Epidermal melanocyte (primary cell): ENCODE measurements around the gene C19orf73.

Experiments used
- DNase-seq: peaks from one replicate; pipeline ENCODE4 v3.0.0; 2011; ENCODE audit warnings: low spot score; ENCODE audit not compliant: insufficient read length

C19orf73 gene, protein sequence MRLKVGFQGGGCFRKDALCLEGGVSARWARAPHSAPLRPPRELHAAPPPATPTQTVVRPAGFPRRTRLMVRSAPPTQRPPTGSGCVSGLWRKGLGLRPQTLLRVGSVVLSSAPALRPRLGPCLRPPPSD

DNA sequence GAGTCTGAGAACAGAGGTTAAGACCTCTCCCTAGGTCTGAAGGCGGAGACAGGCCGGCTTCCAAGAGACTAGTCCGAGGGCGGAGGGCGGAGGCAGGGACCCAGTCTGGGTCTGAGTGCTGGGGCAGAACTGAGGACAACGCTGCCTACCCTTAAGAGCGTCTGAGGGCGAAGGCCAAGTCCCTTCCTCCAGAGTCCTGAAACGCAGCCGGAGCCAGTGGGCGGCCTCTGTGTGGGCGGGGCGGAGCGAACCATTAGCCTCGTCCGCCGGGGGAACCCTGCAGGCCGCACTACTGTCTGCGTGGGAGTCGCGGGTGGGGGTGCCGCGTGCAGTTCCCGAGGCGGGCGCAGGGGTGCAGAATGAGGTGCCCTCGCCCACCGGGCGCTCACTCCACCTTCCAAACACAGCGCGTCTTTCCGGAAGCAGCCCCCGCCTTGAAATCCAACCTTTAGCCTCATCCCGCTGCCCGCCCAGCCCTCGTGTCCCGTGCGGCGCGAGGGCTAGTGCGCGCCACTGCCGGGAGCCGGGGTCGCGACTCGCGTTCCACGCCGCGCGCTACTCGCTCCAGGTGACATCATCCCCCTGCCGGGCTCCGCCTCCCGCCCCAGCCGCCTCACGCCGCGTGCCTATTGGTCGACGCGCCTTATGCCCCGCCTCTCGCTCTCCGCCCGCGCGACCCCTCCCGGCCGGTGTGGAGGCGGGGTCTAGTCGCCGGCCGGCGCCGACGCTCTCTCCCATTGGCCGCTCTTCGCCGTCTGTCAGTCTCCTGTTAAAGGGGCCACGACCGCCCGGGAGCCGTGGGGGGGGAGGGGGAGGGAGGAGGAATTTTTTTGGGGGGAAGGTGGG, at the start of gene C19orf73:
TSS of gene C19orf73 (minus strand) at position 579 of the 846 bp plus-strand sequence. CDS start at position 458, 121 bp downstream.
- DNase-seq, result peak; percentile 93

DNA sequence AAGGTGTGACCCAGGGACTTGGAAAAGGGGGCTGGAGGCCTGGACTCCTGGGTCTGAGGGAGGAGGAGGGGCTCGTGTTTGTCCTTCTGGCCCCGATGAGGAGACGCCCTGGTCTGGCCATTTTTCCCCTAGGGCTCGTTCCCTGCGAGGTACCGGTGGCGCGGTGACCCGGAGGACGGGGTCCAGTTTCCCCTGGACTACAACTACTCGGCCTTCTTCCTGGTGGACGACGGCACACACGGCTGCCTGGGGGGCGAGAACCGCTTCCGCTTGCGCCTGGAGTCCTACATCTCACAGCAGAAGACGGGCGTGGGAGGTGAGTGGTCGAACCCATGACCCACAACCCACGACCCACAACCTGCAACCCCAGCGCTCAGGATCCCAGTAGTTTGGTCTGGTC, 49.5 kb upstream of the C19orf73 start:
- DNase-seq, result no peak

DNA sequence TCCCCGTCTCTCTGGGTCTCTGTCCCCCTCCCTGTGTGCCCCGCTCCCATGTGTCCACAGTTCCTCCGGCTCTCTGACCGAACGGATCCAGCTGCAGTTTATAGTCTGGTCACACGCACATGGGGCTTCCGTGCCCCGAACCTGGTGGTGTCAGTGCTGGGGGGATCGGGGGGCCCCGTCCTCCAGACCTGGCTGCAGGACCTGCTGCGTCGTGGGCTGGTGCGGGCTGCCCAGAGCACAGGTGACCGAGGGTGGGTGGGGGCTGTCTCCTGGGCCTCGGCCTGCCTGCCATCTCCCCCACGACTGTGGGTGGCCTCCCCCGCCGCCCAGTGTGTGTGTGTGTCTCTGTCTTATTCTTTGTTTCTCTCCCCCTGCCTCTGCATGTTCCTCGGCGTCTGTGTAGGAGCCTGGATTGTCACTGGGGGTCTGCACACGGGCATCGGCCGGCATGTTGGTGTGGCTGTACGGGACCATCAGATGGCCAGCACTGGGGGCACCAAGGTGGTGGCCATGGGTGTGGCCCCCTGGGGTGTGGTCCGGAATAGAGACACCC, 49.0 kb upstream of the C19orf73 start:
- DNase-seq, result no peak

DNA sequence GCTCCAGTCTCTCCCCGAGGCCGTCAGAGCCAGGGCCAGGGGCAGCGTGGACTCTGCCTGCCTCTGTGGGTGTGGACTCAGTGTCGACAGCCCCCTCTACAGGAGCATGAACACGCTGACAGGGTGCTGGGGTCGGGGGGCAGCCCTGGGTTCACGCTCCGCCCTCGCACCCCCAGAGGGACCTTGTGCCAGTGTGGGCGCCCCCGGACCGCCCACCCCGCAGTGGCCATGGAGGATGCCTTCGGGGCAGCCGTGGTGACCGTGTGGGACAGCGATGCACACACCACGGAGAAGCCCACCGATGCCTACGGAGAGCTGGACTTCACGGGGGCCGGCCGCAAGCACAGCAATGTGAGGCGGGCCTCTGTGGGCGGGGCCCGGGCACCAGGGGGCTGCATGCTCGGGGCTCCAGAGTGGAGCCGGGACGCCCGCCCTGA, 46.9 kb upstream of the C19orf73 start:
- DNase-seq, result no peak

DNA sequence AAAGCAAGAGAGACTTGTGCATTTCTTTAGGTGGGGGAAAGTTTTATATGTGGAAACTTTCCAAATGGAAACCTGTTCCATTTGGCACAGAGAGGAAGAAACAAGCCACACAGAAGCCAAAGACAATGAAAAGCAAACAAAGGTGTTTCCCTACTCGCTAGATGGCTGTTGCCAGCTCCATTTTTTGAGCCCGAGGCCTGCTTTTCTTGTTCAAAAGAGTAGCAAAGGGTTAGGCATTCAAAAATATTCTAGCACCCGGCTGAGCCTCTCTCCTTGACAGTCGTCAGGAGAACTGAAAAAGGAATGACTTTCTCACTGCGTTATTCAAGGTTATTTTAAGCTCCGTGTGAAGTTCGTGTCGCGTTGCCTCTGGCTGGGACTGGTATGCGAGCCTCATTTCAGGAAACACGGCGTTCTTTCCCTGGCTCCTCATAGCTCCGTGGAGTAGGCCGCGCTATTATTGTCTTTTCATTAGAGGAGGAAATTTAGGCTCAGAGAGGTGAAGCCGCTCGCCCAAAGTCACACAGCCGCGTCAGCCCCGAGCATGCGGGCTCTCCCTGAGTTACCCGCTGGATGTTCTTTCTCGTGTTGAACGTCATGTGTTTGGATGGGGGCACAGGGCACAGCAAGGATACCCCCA, 46.3 kb upstream of the C19orf73 start:
- no peak for DNase-seq

DNA sequence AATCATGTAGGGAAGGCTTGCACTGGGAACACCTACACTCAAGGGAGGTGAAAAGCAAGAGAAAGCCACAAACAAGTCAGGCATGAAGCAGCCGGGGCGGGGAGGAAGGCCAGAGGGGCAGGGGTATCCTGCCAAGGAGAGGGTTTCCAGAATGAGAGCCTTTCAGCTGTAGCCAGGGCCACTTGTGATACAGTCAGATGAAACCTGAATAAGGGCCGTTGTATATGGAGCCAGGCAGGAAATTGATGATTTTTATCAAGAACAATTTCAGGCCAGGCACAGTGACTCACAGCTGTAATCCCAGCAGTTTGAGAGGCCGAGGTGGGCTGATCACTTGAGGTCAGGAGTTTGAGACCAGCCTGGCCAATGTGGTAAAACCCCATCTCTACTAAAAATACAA, 43.0 kb upstream of the C19orf73 start:
- no peak for DNase-seq

DNA sequence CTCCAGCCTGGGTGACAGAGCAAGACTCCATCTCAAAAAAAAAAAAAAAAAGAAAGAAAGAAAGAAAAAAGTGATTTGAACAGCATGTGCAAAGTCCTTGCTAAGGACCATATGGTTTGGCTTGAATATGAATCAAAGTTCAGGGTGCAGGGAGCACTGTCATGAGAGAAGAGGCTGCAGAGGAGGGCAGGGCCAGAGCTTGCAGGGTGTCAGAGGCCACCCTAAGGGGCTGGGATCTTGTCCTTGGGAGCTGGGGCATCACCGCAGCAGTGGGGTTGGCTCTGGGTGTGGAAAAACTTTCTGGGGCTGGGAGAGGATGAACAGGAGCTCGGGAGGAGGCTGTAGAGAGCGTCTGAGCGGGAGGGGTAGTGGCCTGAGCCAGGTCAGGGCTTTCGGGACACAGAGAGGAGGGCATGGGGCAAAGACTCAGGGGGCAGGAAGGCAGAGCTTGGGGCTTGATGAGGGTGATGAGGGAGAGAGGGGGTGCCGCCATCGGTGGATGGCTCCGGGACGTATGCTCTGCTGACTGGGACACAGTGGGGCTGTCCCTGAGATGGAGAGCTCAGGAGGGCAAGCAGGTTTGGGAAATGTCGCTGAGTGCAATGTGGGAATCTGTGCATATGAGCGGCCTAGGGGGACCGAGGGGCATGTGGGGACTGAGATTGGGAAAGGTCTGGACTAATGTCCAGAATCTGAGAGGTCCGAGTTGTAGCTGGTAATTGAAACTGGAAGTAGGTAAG, 41.7 kb upstream of the C19orf73 start:
- DNase-seq, result no peak

DNA sequence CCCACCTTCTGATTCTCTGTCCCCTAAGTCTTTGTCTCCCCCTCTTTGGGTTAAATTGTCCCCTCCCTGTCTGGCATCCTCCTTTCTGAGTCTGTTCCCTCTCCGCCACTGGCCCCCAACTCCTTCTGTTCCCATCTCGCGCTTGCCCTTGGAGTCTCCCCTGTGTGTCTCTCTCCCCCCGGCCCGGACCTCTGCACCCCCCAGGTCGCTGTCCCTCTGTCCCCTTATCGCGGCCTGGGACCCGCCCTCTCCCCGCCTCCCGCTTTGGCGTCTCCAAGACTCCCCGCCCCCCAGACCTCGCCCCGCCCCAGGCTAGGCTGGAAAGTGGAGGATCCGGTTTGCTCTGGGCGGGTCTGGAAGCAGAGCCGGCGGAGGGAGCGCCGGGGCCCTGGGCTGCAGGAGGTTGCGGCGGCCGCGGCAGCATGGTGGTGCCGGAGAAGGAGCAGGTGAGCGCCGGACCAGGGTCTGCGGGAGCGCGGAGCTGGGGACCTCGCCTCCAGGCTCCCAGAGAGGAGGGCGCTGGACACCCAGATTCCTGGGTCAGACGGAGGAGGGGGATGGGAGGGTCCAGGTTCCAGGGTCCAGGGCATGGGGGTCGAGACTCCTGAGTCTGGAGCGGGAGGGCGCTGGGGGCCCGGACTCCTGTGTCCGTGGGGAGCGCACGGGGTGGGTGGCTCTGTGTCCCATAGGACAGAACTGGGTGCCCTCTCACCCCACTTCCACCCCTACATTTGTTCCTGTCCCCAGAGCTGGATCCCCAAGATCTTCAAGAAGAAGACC, 38.7 kb upstream of the C19orf73 start, which contains the start of gene TRPM4:
TSS of gene TRPM4 (plus strand) at position 348 of the 780 bp plus-strand sequence. CDS start at position 423, 75 bp downstream.
- peak; percentile 82 for DNase-seq

DNA sequence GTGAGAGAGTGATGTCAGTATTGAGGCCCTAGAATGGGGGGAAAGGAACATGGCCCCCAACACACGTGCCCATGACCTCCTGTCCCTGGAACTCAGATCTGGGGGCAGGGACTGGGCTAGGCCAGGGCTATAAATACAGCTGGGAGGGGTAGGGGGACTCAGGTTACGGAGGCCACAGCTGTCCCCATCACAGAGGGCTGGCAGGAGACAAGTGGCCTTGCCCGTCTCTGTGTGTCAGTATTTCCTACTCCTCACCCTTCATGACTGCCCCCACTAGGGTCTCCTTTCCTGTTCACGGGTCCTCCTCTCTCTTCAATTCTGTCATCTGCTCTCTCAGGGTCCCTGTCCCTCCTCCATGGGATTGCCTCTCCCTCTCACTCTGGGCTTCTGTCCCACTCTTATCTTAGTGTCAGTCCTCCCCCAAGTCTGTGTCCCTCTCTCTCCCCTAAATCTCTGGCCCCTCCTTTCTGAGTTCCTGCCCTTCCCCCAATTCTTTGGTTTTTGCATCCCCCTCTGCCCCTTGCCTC, 36.9 kb upstream of the C19orf73 start:
- DNase-seq, result no peak

DNA sequence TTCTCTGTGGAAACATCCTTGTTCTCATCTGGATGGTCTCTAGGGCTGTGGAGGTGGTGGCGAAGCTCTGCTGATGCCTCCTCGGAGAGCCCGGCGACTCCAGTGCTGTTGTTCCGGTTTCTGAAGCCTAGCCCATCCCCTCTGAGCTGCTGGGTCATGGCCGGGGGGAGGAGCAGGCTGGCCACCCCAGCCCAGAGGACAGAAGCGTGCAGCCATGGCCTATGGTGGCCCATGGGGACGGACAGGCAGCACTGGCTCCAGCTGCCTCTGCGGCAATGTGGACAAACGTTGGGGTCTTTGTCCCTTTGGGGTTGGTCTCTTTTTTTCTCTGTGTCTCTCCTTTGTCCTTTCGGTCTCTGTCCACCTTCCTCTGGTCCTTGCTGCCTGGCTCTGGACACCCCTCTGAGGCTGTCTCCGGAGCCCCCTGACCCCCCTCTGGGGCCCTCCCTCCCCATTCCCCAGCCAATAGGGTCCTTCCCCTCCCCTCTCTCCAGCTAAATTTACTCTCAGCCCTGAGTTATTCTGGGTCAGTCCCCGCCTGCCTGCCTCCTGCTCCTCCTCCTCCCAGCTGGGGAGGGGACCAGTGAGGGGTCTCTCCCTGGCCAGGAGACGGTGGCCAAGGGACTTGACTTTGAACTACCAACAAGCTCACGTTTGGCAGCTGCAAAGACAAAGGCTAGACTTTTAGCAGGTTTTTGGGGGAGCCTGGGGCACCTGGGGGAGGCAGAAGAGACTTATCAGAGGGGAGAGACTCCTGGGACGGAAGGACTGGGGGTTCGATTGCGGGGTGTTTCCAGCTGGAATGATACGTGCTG, 36.3 kb upstream of the C19orf73 start, which contains the start of gene HRC:
TSS of gene HRC (minus strand) at position 392 of the 815 bp plus-strand sequence. CDS start at position 233, 159 bp downstream.
- no peak for DNase-seq

DNA sequence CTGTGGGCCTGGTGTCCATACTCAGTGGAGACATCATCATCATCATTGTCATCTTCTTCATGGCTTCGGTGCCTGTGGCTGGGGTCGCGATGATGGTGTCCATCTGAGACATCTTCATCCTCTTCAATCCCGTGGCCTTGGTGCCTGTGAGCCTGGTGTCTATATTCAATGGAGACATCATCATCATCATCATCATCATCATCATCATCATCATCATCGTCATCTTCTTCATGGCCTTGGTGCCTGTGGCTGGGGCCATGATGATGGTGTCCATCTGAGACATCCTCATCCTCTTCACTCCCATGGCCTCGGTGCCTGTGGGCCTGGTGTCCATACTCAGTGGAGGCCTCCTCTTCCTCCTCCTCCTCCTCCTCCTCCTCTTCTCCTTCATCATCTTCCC, 35.3 kb upstream of the C19orf73 start:
- no peak for DNase-seq

DNA sequence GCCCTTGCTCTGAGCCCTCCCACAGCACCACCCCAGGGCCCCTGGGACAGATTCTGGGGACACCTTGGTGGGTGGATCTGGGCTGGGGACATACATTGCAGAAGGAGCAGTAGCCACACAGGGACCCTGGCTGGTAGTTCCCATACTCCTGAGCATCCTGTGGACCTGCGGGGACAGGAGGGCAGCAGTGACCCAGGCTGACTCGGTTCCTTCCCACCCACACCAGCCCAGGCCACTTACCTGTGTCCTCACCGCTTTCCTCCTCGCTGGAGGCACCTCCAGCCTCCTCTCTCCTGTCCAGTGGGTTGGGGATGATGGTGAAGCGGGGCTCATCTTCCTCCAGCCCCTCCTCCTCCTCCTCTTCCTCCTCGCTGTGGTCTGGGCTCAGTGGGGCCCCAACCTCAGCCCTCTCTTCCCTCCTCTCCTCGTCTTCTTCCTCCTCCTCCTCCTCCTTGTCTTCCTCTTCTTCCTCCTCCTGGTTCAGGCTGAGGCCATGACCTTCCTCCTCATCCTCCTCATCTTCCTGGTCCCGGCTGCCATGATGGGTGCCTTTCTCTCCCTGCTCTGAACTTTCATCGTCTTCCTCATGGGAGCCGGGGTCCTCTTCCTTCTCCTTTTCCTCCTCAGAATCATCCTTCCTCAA, 34.3 kb upstream of the C19orf73 start:
- no peak for DNase-seq

DNA sequence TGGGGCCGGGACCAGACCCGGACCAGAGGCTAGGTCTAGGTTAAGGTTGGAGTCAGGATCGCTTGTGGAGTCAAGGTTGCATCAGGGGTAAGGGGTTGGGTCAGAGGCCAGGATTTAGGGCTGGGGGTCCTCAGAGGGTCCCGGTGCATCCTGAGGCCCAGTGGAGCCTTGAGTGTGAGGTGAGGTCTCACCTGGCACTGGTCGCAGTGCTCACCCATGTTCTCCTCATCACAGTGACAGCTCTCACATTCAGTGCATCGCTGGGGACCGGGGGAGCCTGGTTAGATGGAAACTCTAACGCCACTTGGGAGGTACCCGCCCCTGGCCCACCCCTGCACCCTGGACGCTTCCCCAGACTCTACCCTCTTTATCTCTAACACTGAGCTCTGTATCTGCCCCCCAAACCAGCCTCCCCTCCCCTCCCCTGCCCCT, 33.2 kb upstream of the C19orf73 start:
- DNase-seq, result no peak

DNA sequence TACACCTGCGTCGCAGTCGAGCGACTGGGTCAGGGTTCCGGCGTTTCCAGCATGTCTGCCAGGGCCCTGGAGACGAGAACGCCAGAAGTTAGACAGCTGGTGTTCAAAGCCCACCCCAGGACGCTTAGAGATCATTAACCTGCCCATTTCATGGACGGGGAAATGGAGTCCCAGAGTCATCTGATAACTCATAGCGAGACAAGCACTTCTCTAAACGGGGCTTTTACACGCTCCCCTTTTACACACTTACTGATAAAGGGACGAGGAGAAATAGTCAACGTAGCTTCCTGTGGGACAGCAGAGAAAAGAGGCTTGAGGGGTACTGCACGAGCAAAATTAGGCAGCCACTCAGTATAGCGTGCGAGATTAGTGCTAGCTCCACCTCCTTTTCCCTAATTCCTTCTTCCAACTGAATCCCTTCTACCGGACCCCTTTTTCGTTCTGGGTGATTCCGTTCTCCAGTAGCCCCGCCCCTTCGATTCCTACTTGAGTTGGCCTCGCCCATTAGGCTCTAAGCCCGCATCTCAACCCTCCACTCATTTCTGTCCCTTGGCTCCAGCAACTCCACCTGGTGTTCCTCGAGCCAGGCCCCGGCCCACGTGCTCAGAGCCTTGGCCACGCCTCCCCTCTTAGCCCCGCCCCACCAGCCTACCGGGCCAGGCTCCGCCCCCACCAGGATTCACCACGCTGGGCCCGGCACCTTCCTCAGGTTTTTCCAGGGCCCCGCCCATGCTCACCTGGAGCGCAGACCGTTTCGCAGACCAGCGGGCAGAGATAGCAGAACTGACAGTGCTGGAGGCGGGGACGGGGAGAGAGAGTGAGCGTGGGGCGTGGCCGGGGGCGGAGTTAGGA, 32.5 kb upstream of the C19orf73 start:
- peak; percentile 27 for DNase-seq

DNA sequence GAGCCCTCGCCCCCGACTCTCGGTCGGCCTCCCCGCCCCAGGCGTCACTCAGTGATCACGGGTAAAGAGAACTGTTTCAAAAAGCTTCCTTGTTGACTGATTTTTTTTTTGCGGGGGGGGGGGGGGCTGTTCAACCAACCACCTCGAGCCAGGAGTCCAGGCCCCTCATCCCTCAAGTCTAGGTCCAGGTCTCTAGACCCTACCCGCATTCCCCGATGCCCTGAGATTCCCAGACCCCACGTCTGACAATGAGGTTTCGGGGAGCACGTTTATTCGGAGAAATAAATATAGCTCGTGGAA, 32.0 kb upstream of the C19orf73 start:
- peak; percentile 31 for DNase-seq

DNA sequence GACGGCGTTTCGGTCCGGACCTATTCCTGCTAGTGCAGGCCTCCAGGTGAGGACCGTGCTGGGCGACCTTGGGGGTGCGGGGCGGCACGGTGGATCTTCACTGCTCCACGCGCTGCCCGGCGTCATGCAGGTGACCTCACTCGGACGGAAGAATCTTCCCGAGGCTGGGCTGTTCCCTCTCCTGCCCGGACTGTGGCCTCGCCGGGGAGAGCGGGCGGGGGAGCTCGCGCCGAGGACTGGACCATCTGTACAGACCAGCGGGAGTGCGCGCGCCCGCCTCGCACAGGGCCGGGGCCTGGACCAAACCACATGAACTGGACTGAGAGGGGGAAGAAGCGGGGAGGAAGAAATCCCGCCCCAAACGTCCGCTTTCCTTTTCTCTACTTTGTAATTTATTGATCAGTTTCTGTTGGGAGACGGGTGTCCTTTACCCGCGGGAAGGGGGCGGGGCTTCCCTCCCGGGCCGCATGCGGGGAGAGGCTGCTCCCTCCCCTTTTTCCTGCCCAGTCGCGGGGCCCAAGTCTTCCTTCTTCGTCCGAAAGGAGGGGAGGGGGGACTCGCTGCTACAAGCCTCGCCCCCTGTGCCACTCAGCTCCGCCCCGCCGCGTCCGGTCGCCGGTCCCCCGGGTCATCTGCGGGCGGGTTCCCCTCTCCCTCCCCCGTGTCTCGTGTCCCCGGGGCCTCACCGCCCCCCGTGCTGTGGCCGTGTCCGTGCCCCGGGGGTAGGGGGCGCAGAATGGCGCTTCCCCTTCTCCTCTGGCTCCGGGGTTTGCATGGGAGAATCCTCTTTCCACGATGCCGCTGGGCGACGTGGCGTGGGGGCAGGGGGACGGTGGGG, 31.4 kb upstream of the C19orf73 start:
- peak; percentile 86 for DNase-seq

DNA sequence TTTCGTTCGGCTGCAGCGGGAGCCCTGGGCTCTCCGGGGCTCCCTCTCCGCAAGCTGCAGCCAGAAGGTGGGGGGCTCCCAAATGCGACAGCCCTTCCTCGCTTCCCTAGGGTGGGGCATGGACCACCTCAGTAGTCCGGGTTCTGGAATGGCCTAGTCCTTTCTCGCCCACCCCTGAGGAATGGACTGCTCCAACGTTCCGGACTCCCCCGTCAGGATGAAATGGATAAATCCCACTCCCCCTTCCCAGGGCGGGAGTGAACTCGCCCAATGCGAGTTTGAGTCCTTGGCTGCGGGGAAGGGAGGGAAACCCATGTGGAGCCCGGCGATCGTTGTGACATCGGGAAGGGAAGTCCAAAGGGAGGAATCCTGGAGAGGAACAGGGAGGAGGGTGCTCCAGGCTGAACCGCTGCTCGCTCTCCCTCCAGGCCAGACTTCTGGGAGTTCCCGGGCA, 30.7 kb upstream of the C19orf73 start:
- DNase-seq, result peak; percentile 44
